Raji (cell line): Measurements from ENCODE around the gene LACC1.

Source experiments
- POLR2A ChIP-seq: IDR thresholded peaks from 2 replicates; pipeline ENCODE4 v1.6.1; 2011; ENCODE audit warnings: low read depth, low read length, control low read depth; ENCODE audit not compliant: insufficient read depth

The LACC1 gene

DNA sequence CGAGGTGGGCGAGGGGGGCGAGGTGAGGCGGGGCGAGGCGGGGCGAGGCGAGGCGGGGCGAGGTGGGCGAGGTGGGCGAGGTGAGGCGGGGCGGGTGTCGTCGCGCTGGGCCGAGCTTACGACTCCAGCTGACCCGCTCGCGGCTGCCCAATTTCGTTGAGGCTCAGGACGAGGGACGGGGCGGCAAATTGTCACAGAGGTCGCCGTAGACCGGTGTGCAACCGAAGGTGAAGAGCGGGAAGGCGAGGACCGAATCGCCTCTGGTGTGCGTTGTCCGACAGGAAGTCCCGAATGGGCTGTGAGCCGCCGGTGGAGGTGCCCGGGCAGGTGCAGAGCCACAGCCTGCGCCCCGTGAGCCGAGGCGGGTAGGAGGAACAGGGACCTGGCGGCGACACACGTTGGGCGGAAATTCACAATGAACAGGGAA, at the start of gene LACC1:
Gene LACC1 (plus strand): TSS at position 150 of the 427 bp plus-strand sequence. CDS start 1,082 bp downstream, outside the sequence.
- peak; percentile 77 for TF ChIP-seq POLR2A

DNA sequence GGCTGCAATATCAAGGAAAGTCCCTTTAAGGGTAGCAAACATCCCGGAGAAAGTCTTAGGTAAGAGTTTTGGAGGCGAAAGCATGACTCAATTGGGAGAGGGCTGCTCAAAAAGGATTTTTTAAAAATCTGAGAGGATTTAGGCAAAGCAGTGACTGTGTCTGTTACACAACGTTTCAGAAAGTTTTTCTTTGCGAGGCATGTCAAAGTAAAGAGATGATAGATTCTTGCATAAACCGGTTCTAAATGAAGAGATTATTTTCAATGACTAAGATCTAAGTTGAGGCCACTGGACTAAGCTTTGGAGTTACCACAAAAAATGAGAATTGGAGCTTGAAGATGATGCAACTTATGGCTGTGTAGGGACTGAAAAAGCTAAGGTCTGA, 49.2 kb upstream of the LACC1 start:
- TF ChIP-seq POLR2A, result no peak

DNA sequence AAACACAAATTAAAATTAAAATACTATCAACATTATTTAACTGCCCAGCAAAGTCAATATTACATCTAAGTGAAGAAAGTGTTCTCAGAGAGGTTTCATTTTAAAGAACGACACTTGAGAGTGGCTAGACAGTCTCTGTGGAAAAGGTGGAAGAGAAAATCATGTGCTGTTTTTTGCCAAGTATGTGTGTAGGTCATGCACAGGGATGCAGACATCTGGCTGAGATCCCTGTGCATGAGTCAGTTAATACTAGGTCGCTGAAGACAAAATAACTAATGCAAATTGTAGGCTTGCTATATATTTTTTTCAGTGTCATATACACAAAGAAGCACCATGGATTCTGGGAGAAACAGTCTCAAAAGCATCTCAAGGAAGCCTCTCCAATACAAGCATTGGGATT, 48.6 kb upstream of the LACC1 start:
- no peak for TF ChIP-seq POLR2A

DNA sequence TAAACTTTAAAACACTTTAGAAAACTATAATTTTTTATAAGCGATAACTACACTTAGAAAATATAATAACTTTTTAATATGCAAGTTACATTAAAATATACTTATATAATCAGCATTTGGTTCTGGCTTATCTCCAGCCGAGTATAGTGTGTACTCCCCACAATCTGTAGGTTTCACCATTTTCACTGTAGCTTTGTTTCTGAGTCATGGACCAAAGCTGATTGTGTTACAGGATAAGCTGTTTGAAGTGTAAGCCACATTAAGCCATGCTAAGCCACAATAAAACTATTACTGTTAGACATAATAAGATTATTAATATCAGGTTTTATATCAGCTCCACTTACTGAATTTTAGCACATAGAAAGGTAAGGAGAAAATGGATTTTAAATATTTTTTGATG, 44.0 kb upstream of the LACC1 start:
- TF ChIP-seq POLR2A, result no peak

DNA sequence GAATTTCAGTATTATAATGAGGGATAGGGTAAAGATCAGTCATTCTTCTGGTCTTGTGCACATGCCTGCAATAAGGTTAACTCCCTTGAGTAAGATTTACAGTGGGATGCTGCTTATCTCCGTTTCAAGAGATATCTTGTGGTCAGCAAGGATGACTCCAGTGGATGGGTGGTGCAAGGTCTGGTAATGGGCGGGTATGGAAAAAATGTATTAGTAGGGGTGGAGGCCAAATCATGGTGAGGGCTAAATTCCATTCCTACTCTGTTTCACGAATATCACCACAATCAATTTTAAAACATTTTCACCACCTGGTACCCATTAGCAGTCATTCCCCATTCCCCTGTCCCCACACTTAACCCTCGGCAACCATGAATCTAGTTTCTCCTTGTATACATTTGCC, 40.8 kb upstream of the LACC1 start:
- no peak for TF ChIP-seq POLR2A

DNA sequence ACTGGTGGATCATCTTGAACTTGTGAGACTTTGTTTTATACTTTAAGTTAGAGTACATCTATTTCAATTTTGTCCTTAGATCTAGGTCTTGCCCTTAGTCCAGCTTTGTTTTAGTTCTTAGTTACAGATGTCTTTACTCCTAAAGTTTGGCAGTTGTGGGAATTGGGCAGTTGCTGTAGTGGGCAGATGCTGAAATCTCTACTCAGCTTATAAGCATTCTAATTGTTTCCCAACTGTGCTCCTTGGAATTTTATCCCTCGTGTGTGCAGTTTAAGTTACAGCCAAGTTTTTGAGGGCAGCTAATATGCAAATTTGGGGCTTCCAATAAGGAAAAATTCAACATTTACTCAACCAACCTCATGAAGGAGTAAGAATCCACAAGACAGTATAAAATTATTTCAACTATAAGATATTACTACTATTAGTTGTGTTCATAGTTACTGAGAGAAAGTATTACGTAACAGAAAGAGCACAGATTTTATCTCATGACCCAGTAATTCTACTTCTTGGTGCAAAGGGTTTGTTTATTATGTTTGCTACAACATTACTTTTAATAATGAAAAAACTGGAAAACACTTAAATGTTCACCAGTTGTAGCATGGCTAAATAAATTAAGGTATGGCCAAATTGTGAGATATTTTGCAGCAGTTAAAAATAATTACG, 33.1 kb upstream of the LACC1 start:
- no peak for TF ChIP-seq POLR2A

DNA sequence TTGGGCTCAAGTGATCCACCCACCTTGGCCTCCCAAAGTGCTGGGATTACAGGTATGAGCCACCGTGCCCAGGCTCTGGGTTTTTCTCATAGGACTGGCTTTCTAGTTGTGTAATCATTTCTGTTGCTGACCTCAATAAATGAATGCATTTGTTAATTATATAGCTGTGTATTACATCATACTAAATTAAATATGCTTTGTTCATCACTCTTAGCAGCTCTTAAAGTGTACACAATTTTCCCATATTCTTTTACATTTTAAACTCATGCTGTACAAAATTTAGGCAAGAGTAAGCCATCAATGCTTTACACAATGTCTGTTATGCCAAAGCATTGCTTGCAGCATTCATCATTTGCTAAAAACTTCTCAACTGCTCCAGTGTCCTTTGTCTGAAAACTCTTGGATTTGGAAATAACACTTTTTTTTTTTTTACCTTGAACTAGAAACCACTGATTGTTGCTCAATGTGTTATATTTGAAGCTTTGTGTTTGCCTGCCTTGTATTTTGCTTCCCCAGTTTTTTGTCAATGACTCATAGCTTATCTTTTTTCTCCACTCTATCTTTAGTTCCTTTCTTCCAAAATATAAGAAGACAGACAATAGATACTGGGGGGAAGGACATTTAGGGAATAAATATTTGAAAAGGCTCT, 31.6 kb upstream of the LACC1 start:
- no peak for TF ChIP-seq POLR2A

GRCh38 chr13:43850873-43851272, 28.8 kb upstream of the LACC1 start:
- no peak for TF ChIP-seq POLR2A

DNA sequence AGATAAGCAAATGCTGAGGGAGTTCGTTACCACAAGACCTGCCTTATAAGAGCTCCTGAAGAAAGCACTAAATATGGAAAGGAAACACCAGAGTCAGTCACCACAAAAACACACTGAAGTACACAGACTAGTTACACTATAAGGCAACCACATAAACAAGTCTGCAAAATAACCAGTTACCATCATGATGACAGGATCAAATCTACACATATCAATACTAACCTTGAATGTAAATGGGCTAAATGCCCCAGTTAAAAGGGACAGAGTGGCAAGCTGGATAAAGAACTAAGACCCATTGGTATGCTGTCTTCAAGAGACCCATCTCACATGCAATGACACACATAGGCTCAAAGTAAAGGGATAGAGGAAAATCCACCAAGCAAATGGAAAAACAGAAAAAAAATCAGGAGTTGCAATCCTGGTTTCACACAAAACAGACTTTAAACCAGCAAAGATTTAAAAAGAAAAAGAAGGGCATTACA, 26.7 kb upstream of the LACC1 start:
- TF ChIP-seq POLR2A, result no peak

GRCh38 chr13:43861863-43862262, 17.8 kb upstream of the LACC1 start:
- TF ChIP-seq POLR2A, result no peak

GRCh38 chr13:43864921-43865320, 14.8 kb upstream of the LACC1 start:
- TF ChIP-seq POLR2A, result no peak

DNA sequence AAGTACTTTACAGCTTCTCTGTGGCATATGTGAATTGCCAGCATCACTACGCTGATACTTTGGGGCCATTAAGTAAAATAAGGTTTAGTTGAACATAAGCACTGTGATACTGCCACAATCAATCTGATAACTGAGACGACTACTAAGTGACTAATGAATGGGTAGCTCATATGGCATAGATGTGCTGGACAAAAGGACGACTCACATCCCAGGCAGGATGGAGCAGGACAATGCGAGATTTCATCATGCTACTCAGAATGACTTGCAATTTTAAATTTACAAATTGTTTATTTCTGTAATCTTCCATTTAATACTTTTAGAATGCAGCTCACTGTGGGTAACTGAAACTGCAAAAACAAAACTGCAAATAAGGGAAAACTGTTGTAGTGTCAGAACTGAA, 13.8 kb upstream of the LACC1 start:
- no peak for TF ChIP-seq POLR2A

DNA sequence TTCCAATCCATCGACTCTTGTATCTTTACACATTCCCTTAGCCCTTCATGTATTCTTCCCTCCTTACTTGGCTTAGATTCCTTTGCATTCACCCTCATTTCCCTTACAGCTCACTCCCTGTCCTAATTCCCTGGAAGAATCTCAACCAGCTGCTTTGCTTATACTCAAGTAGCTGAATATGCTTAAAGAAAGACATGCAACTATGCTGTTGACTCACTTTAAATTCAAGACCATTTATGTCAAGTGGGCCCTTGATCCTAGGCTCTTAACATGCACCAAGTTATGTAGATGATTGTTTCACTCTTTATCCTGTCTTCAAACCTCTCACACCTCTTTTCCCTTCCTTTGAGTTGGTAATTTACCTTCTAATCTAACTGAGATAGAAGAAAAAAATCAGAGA, 7.5 kb upstream of the LACC1 start:
- no peak for TF ChIP-seq POLR2A

DNA sequence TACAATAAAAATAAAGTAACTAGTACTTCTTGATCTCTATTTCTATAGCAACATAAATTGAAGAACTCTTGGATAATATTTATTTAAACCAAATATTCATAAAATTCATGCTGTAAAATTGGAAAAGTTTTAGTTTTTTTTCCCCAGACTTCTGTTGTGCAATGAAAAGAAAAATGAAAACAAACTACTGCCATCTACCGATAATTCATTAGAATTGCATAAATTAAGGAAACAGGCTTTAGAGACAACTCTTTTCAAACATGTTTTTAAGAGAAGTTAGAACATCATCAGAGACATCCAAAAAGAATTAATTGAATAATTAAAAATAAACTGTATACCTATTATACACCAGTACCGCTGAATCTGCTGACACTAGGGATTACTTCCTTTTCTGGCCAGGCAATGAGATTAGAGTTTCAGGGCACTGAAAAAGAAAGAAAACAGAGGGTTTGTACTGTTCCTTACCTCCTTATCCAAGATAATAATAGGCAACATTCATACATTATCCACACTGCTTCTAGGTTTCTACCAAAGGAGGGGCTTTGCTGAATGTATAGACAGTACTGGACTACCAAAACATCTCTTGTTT, 5.1 kb upstream of the LACC1 start:
- no peak for TF ChIP-seq POLR2A

DNA sequence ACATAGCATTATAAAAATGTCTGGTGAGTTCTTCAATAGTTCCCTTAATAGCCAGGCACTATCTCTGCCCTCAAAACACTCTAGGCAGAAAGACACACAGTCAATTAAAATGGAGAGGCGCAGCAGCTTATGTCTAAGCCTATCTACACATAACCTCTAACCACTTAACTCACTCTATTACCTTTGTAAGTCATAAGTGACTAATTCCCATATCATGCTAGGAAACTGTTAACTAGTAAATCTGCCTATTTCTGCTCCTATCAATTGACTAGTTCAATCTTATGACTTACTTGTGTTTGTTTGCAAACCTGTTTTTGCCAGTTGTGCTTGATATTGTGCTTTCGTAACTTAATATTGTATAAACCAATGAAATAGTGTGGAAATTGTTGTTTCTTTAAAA, 3.3 kb upstream of the LACC1 start:
- no peak for TF ChIP-seq POLR2A

DNA sequence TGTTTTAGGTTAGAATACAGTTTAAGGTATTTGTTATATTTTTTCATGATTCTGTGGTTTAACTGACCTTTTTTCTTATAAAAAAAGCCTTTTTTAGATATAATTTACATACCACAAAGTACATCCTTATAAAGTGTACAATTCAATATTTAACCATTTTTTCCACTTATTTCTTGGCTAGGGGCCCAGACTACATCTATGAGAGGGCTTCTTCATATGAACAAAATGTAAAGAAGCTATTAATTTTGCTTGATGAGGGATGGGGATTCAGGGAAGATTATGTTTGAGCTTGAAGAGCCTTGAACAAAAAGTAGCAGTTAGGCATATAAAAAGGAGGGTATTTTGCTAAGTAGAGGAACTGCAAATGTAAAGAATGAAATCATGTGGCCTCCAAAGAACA, 2.4 kb upstream of the LACC1 start:
- TF ChIP-seq POLR2A, result no peak
